ENCODE data around the gene NDUFS8.

The NDUFS8 gene

DNA sequence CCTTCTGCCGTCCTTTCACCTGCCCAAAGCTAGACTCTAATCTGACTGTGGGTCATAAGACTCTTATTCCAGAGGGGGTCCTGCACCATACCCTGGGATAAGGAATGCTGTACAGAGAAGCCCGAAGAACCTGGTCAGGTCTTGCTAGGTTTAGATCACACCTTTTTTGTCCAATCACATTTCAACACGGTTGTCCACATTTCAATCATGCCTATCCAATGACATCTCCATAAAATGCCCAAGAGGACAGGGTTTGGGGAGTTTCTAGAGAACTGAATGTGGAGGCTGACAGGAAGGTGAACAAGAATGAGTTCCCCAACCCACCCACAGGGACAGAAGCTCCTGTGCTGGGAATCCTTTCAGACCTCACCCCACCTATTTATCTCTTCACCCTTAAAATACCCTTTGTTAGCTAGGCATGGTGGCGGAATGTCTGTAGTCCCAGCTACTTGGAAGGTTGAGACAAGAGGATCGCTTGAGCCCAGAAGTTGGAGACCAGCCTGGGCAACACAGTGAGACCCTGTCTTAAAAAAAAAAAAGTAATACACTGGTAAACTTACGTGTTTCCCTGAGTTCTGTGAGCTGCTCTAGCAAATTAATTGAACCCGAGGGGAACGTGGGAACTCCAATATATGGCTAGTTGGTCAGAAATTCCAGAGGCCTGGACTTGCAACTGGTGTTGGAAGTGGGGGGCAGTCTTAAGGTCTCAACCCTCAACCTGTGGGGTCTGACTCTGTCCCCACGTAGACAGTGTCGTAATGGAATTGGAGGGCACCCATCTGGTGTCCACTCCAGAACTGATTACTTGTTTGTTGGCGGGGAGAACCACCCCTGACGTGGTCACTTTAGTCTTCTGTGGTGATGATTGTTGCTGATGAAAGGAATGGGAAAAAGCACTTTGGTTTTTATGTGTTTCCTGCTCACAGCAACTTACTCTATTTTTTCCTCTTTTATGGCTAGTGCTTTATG is 26.1 kb downstream of the NDUFS8 start:
- no peak overlapping the region for H3K27ac ChIP-seq (ENCODE audit: low read depth, low read length)
- H3K9ac ChIP-seq (ENCODE audit: low read length): no peak overlapping the region
- H3K36me3 ChIP-seq (ENCODE audit: control insufficient read depth, insufficient read depth, low read length): peaks cover 21% of the 10 kb centered on the region
- H3K4me3 ChIP-seq (ENCODE audit: low read length): no peak overlapping the region
- no peaks in the 10 kb centered on the region for H3K27me3 ChIP-seq (ENCODE audit: control insufficient read depth, insufficient read depth, low read length)
- H3K4me1 ChIP-seq (ENCODE audit: control insufficient read depth, insufficient read depth, low read length): no peaks in the 10 kb centered on the region

DNA sequence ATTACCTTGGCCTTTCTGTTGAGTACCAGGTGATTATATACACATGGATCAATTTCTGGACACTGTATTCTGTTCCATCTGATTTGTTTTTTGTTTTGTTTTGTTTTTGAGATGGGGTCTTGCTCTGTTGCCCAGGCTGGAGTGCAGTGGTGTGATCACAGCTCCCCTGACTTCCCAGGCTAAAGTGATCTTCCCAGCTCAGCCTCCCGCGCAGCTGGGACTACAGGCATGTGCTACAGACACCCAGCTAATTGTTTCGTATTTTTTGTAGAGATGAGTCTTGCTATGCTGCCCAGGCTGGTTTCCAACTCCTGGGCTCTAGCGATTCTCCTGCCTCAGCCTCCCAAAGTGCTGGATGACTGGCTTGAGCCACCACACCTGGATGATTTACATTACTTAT is 27.3 kb downstream of the NDUFS8 start:
- Histone ChIP-seq H3K4me3 (ENCODE audit: low read length) (no peak overlapping the region), H3K9ac (ENCODE audit: low read length) (no peak overlapping the region), H3K27me3 (ENCODE audit: control insufficient read depth, insufficient read depth, low read length) (no peaks in the 10 kb centered on the region), H3K27ac (ENCODE audit: low read depth, low read length) (no peak overlapping the region), H3K4me1 (ENCODE audit: control insufficient read depth, insufficient read depth, low read length) (no peaks in the 10 kb centered on the region), H3K36me3 (ENCODE audit: control insufficient read depth, insufficient read depth, low read length) (peaks cover 24% of the 10 kb centered on the region)

DNA sequence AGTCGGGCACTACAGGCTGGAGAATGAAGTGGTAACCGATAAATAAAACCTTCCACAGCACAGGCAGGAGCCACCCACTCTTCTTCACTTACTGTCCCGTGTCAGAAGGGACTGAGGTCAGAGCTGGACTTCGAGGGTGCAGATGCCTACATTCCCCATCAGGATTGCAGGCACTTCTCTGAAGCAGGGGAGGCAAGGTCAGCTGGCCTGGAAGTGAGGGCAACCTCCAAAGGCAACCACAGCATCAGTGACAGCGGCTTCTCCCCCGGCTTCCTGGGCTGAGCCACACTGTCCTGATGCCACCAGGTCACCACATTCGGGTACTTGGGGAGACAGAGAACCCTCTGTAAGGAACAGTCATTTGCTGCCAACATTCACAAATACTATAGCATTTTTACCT is 31.0 kb downstream of the NDUFS8 start:
- no peaks in the 10 kb centered on the region for H3K27me3 ChIP-seq (ENCODE audit: control insufficient read depth, insufficient read depth, low read length)
- no peak overlapping the region for H3K9ac ChIP-seq (ENCODE audit: low read length)
- no peak overlapping the region for H3K4me3 ChIP-seq (ENCODE audit: low read length)
- H3K27ac ChIP-seq (ENCODE audit: low read depth, low read length): no peak overlapping the region
- peaks cover 24% of the 10 kb centered on the region for H3K36me3 ChIP-seq (ENCODE audit: control insufficient read depth, insufficient read depth, low read length)
- H3K4me1 ChIP-seq (ENCODE audit: control insufficient read depth, insufficient read depth, low read length): no peaks in the 10 kb centered on the region

DNA sequence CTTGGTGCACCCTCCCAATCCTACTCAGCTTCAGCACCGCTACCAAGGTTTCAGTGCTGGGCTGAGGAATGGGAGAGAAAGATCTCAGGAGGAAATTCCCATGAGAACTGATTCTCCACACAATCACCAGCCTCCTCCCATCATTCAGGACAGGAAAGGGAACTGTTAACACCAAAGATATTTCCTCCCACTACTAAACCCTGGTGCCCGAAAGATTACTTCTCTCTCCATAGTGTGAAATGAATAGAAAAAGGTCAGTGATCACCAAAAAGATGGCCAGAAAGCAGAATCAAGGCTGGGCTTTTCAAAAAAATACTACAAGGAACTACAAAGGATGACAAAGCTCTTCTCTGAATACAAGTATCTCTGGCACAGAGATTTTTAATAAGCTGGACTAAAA is 34.4 kb downstream of the NDUFS8 start:
- no peak overlapping the region for H3K4me3 ChIP-seq (ENCODE audit: low read length)
- H3K36me3 ChIP-seq (ENCODE audit: control insufficient read depth, insufficient read depth, low read length): peaks cover 35% of the 10 kb centered on the region
- no peak overlapping the region for H3K9ac ChIP-seq (ENCODE audit: low read length)
- no peaks in the 10 kb centered on the region for H3K27me3 ChIP-seq (ENCODE audit: control insufficient read depth, insufficient read depth, low read length)
- no peaks in the 10 kb centered on the region for H3K4me1 ChIP-seq (ENCODE audit: control insufficient read depth, insufficient read depth, low read length)
- no peak overlapping the region for H3K27ac ChIP-seq (ENCODE audit: low read depth, low read length)

DNA sequence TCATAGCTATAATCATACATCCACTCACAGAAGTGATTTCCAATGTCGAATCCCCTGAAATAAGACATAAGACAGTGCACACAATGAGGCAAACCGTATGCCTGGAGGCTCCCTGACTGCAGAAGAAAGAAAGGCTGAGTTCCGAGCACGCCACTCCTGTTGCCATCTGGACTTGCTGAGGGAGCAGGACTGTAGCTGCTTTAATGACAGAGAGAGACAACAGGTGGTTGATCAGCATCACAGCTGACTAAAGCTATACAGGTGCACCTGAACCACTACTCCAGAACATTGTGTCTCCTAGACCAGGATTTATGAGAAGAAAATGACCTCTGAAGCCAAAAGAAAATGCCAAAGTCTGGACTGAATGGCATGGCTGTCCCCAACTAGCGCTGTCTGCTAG is 35.4 kb downstream of the NDUFS8 start:
- no peaks in the 10 kb centered on the region for H3K27me3 ChIP-seq (ENCODE audit: control insufficient read depth, insufficient read depth, low read length)
- H3K9ac ChIP-seq (ENCODE audit: low read length): no peak overlapping the region
- no peak overlapping the region for H3K4me3 ChIP-seq (ENCODE audit: low read length)
- no peak overlapping the region for H3K27ac ChIP-seq (ENCODE audit: low read depth, low read length)
- H3K36me3 ChIP-seq (ENCODE audit: control insufficient read depth, insufficient read depth, low read length): peaks cover 39% of the 10 kb centered on the region
- H3K4me1 ChIP-seq (ENCODE audit: control insufficient read depth, insufficient read depth, low read length): no peaks in the 10 kb centered on the region

DNA sequence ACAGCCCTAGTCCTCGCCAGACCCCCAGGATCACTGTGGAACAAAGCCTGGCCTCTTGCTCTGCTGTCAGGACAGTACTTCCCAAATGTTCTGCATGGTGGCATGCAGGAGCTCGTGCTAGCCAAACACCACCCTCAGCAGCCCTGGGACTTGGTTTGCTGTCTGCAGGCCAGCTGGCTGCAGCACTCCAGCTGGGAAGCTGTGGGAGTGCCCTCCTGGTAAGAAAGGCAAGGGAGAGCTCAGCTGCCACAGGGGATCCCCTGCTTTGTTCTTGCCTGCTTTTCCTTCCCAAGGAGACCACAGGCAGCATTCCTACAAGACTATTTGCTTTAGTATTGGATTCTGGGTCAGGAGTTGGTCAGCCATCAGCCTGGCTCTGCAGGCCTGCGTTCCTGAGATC is 36.3 kb downstream of the NDUFS8 start:
- Histone ChIP-seq H3K27ac (ENCODE audit: low read depth, low read length) (no peak overlapping the region), H3K27me3 (ENCODE audit: control insufficient read depth, insufficient read depth, low read length) (no peaks in the 10 kb centered on the region), H3K4me3 (ENCODE audit: low read length) (no peak overlapping the region), H3K36me3 (ENCODE audit: control insufficient read depth, insufficient read depth, low read length) (peaks cover 33% of the 10 kb centered on the region), H3K9ac (ENCODE audit: low read length) (no peak overlapping the region), H3K4me1 (ENCODE audit: control insufficient read depth, insufficient read depth, low read length) (no peaks in the 10 kb centered on the region)

DNA sequence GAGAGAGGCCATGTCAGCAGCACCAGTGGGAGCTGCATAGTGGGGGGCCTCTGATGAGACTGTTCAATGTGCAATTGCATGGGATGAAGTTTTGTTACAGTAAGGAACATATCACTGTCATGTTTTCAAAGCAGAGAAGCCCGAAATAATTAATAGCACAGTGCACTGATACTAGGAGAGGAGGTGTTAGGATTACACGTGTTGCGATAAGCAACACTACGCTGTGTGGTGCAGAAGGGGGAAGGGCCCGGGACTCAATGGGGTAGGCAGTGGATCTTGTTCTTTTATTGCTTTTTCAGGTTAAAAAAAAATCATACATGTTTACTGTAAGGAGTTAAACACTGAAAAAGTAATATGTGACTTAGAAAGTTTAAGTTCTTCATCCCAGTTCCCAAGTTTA is 37.5 kb downstream of the NDUFS8 start:
- H3K27ac ChIP-seq (ENCODE audit: low read depth, low read length): no peak overlapping the region
- no peaks in the 10 kb centered on the region for H3K4me1 ChIP-seq (ENCODE audit: control insufficient read depth, insufficient read depth, low read length)
- no peak overlapping the region for H3K4me3 ChIP-seq (ENCODE audit: low read length)
- H3K36me3 ChIP-seq (ENCODE audit: control insufficient read depth, insufficient read depth, low read length): peaks cover 23% of the 10 kb centered on the region
- H3K9ac ChIP-seq (ENCODE audit: low read length): no peak overlapping the region
- no peaks in the 10 kb centered on the region for H3K27me3 ChIP-seq (ENCODE audit: control insufficient read depth, insufficient read depth, low read length)

DNA sequence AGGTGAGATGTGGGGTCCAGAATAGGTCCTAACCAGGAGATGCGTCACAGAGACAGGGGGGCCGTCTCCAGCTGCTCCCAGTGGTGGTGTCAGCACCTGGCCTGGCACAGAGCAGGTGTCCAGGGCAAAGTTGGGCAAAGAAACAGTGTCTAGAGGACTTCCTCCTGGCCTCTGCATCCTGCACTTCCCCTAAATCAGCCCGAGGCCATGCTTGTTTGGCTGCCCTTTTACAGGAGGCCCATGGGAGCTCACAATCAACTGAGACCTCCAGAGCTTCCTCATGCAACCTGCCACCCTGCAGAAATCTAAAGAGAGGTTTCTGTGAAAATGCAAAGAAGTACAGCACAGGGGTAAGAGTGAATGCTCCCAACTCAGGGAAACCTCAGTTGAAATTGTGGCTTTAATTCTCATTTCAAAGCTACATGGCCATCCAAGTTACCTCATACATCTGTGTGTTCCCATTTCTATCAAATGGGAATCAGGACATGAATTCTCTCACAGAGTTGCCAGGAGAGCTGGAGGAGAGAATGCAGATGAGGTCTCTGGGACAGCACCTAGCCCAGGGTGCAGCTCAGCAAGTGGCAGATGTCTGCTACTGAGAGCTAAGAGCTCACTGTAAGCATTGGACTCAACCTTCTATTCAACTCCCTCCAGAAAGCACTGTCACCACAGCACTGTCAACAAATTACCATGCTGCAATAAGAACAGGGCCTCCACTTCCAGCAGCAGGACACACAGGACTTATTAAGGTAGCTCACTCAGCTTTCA is 41.0 kb downstream of the NDUFS8 start:
- Histone ChIP-seq H3K36me3 (ENCODE audit: control insufficient read depth, insufficient read depth, low read length) (peaks cover 17% of the 10 kb centered on the region), H3K4me1 (ENCODE audit: control insufficient read depth, insufficient read depth, low read length) (no peaks in the 10 kb centered on the region), H3K9ac (ENCODE audit: low read length) (no peak overlapping the region), H3K27me3 (ENCODE audit: control insufficient read depth, insufficient read depth, low read length) (no peaks in the 10 kb centered on the region), H3K4me3 (ENCODE audit: low read length) (no peak overlapping the region), H3K27ac (ENCODE audit: low read depth, low read length) (no peak overlapping the region)

DNA sequence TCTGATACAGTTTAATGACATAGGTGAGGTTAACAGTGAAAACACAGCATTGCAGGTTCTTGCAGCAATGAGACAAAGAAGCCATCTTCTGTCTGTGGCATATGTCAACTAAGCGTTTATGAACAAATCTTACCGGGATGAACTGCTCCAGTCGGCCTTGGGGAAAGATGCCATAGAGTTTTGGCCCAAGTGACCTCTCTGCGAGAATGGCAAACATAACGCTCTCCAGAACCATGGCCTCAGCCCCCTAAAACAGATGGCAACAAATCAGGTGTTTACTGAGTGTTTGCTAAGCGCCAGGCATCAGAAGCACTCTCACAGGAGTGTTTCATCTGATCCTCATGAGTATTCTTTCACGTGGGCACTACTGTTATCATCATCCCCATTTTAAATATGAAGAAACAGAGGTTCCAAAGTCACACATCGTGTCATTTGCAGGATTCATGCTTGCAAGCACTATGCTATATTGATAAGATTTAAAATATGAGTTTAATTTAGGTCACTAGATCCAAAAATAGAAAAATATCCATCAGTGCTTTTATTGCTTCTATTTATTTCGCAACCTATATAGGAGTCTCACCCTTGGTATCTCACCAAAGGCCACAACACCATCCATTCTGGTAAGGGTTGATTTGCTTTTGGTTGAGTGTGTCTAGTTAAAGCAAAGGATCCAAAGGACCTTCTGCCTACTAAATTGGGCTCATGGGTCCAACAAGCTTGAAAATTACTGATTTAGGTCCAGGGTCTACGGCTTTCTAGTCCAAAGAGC is 44.3 kb downstream of the NDUFS8 start:
- no peak overlapping the region for H3K27ac ChIP-seq (ENCODE audit: low read depth, low read length)
- no peaks in the 10 kb centered on the region for H3K27me3 ChIP-seq (ENCODE audit: control insufficient read depth, insufficient read depth, low read length)
- no peak overlapping the region for H3K4me3 ChIP-seq (ENCODE audit: low read length)
- no peaks in the 10 kb centered on the region for H3K4me1 ChIP-seq (ENCODE audit: control insufficient read depth, insufficient read depth, low read length)
- peaks cover 8% of the 10 kb centered on the region for H3K36me3 ChIP-seq (ENCODE audit: control insufficient read depth, insufficient read depth, low read length)
- H3K9ac ChIP-seq (ENCODE audit: low read length): no peak overlapping the region

DNA sequence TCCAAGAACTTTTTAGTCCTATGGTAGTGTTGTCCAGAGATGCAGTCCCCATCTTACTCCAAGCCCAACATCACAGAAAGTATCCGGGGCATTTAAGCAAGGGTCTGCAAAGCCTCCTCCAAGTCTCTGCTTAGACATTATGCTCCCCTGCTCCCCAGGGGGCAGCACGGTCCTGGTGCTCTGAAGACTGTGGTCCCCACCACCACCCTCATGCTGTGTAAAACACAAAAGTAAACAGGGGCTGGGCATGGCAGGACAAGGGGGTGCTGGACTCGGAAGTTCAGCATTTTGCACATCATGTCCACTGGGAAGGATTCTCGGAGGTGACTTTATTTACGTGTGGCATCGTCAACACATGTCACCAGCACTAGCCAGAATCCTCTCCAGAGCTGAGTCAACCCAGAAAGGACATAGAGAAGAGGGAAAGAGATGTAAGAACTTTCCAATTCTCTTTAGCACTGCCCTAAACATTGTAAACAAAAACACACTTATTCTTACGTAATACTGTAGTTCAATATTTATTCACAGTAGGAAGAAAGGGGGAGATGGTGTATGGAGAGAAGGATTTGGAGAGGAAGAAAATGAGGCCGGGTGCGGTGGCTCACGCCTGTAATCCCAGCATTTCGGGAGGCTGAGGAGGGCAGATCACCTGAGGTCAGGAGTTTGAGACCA is 46.0 kb downstream of the NDUFS8 start:
- Histone ChIP-seq H3K36me3 (ENCODE audit: control insufficient read depth, insufficient read depth, low read length) (peaks cover 5% of the 10 kb centered on the region), H3K4me3 (ENCODE audit: low read length) (no peak overlapping the region), H3K4me1 (ENCODE audit: control insufficient read depth, insufficient read depth, low read length) (no peaks in the 10 kb centered on the region), H3K9ac (ENCODE audit: low read length) (no peak overlapping the region), H3K27me3 (ENCODE audit: control insufficient read depth, insufficient read depth, low read length) (no peaks in the 10 kb centered on the region), H3K27ac (ENCODE audit: low read depth, low read length) (no peak overlapping the region)

DNA sequence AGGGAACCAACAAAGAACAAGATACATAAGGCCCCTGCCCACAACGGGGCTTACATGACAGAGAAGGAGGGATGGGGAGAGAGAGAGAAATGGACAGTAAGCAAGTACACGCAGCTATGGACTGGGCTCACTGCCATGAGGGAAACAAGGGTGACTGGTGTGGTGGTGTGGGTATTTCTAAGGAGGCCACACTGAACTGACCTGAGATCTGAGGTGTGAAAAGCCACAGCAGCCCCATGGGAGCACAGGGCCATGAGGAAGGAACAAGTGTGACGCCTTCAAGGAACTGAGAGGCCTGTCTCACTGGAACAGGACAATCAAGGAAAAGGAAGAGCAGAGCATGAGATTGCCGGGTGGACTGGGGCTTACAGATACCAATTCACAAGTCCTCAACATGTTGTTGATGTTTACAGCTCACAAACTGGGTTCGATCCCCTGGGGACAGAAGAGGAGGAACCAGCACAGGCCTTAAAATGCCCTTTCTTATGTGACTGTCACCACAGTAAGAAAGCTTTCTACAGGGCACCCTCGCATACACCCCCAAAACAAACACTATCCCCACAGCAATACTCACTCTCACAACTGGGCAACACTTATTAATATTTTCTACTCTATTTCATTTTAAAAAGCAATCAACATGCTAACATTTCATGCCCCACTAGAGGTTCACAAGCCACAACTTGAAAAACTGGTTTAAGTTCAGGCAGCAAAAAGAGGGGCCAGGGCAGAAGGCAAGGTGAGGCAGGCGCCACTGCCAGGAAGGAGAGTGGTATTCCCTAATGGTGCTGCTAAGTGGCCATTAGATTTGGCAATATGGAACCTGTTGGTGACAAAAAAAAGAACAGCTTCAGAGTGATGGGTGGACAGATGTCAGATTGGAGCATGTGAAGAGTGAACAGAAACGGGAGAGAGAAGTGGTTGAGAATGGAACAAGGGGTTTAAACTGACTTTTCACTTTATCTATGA is 47.4 kb downstream of the NDUFS8 start:
- no peak overlapping the region for H3K27ac ChIP-seq (ENCODE audit: low read depth, low read length)
- H3K27me3 ChIP-seq (ENCODE audit: control insufficient read depth, insufficient read depth, low read length): no peaks in the 10 kb centered on the region
- no peak overlapping the region for H3K4me3 ChIP-seq (ENCODE audit: low read length)
- peaks cover 5% of the 10 kb centered on the region for H3K36me3 ChIP-seq (ENCODE audit: control insufficient read depth, insufficient read depth, low read length)
- H3K9ac ChIP-seq (ENCODE audit: low read length): no peak overlapping the region
- no peaks in the 10 kb centered on the region for H3K4me1 ChIP-seq (ENCODE audit: control insufficient read depth, insufficient read depth, low read length)

Data from rectal smooth muscle tissue (tissue), 1 donor.